ENCODE results near the gene PRPH.
A peak's percentile ranks its signal among the peaks of the same experiment; 100 is the strongest.

The PRPH gene

DNA sequence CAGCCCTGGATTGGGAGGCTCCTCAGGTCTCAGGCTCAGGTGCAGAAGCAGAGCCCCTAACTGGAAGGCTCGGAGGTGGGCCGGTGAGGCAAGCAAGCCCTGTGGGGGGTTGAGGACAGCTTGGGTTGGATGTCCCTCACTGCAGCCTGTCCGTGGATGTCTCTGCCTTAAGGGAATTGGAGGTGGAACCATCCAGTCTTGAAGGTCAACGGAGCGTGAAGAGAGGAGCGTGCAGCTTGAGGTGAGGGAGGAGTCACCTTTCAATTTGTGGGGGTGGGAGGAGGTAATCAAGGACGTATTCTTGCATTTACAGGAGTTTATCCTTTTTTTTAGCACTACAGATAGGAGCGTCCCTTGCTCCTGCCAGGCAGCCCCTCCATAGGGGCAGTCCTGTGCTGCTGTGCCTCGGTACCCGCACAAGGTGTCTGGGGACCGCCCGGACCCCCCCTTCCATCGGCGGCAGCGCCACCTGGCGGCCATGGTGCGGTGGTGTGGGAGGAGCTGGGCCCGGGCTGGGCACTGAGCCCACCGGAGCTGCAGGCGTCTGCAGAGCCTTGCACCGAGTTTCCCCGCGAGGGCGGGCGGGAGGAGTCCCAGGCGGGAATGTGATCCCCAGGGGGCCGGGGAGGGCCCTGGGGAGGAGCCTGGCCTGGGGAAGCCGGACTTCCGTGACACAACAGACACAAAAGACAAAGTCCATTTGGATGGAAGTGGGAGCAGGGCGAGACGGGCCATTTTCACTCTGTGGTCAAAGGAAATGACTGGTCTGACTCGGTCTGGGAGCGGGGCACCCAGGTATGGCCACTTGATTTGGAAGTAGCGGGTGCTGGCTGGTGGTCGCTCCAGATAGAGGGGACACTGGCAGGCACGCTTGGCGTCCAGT, 52.6 kb downstream of the PRPH start:
- peak; percentile 58 for DNase-seq

Data from NCI-H2227 treated with DMSO at 0.1 percent for 48 hours (cell line).